GM18519 (cell line): Measurements from ENCODE around the gene POU3F3.

Experiments
- ATAC-seq: cut with Tn5 transposase; IDR thresholded peaks from one replicate; pipeline ENCODE4 v1.9.1; 2021; ENCODE audit warnings: mild to moderate bottlenecking, moderate library complexity; ENCODE audit not compliant: unreplicated experiment, low FRiP score

Gene POU3F3

DNA sequence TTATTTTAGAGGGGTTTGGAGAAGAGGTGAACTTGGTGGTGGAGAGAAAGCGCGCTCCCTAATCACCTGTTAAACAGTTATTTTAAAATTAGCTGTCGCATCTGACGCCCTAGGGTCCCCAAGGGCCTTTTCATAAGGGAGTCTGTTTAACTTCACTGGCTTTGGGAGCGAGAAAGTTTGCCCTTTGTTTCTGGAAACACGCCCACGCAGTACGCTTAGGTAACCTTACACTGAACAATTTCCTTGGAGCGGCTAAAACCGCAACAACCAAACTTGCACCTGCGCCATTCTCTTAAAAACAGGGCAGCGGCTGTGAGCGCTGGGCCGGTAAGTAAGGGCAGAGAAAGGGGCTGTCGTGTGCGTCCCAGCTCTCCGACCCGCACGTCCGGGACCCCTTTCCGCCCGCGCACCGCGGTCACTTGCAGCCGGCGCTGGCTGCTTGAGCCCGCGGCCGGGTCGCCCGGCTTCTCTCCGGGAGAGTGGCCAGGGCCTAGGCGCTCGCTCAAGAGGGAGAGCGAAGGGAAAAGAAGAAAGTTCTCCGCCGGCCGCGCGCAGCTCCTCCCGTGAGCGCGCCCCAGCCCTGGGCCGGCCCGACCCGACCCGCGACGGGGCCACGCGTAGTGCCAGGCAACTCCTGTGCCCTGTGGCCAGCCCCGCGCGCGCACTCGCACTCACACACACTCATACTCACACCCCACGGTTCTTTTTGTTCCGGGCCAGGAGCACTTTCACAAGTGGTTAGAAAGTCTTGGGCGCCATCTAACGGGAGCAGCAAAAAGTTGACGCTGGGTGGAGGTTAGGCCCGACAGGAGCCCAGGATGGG is 19.2 kb downstream of the POU3F3 start:
- peak; percentile 89 for ATAC-seq

DNA sequence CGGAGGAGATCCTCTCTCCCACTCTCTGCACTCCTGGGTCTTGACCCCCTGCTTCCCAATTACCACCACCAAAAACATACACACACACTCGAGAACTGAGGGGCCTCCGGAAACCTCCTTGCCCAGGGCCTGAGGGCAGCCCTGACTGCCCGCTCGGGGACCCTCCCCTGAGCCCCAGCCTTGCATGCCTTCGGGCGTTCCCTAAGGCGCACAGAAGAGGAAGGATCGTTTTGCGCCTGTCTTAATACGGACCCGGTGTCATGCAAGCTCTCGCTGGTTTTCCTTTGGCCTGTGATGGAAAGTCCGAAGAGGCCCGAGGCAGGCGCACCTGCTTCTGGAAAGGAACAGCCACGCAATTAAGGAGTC is 19.8 kb downstream of the POU3F3 start:
- ATAC-seq, result no peak

DNA sequence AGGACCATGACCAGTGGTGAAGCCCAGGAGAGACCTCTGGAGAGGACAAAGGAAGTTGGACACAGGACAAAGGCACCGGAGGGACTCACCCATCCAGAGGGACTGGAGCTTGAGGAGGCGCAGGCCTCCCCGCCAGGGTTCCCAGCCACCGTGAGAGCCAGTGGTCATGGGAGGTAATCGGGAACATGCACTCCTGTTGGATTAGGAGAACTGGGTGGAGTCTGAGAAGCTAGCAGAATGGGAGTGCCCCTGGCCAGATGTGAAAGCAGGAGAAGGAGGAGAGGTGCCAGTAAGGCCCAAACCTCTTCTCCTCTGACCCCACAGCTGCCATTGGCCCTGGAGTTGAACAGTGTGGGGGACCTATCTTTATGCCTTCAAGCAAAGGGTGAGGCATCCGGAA is 20.3 kb downstream of the POU3F3 start:
- no peak for ATAC-seq

DNA sequence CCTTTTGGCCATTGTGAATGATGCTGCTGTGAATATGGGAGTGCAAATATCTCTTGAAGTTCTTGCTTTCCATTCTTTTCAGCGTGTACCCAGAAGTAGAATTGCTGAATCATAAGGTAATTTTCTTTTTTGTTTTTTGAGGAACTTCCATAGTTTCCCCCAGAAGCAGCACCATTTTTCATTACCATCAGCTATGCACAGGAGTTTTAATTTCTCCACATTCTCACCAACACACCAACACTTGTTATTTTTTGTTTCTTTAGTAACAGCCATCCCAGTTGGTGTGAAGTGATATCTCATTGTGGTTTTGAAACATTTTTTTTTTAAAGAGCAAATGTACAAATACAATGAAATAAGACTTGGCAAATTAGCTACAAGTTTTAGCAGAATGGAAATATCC is 21.3 kb downstream of the POU3F3 start:
- no peak for ATAC-seq

DNA sequence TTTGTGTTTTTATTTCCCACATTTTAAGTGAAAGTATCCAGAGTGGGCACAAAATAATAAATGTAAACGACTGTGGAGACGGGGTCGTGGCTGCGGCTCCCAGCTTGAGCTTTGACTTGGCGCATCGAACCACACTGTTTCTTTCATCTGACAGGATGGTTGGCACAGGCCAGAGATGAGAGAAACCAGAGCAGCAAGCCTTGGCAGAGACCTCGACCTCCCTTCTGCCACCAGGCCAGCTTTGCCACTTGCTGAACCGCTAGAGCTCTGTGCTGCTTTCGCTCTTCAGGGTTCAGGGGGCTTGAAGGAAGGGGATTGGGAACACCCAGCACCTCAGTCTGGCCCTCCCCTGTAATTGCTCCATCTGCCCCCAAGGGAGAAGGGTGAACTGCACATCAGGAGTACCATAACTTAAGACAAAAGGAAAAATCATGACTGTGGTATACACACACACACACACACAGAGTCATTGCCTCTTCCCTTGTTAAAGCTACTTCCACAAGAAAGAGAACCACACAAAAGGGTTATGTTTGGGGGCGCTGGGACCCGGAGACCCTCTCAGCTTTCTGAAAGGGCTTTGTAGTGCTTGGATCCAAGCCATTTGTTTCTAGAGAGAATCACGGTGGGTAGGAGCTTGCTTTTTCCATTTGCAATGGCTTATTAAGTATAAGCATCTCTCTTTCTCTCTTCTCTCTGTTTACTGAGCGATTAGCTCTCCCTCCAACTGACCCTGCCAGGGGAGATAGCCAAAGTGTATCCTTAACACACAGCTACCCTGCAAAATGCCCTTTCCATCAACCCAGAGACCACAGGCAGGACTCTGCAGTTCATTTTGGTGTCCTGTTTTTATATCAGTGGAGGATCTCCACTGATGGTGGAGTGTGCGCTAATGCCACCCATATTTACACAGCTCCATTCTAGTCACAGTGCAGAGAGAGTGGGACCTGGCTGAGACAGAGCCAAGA is 23.0 kb downstream of the POU3F3 start:
- ATAC-seq, result no peak

DNA sequence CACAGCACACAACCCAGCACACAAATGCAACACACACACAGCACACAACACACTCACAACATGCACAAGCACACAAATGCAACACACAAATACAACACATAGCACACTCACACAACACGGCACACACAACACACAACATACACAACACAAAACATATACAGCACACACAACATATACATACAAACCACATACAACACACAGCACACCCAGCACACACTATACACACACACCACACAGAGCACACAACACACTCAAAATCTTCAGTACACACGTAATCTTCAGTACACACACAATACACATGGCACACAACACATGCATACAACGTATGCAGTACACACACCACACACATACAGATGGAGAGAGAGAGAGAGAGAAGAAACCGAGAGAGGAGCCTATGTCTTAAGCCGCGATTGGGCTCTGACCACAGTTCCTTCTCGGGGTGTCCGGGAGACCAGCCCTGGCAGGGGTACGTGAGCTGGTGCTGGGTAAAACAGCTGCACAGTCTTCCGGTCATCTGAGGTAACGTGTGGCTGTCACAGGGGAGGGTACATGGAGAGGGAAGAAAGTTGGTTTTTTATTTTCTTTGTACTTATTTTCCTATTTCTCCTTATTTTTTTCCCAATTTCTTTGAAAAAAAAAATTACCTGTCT is 25.1 kb downstream of the POU3F3 start:
- no peak for ATAC-seq

DNA sequence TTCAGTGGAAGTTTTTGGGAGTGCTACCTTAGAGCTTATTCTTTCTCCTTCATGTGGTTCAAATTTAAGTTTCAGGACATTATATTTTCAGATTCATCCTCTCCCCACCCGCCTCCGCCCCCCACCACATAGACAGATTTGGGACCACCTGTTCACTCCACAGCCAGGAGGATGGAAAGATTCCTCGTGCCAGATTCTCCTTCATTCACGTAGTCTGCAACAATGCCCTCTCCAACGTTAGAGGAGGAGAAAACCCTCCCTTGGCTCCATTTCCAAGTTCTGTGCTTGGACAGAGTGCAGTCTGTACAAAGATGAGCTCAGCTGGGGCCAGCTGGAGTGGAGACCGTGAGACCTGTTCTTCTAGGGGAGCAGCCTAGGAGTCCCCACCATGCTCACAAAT is 26.2 kb downstream of the POU3F3 start:
- no peak for ATAC-seq

DNA sequence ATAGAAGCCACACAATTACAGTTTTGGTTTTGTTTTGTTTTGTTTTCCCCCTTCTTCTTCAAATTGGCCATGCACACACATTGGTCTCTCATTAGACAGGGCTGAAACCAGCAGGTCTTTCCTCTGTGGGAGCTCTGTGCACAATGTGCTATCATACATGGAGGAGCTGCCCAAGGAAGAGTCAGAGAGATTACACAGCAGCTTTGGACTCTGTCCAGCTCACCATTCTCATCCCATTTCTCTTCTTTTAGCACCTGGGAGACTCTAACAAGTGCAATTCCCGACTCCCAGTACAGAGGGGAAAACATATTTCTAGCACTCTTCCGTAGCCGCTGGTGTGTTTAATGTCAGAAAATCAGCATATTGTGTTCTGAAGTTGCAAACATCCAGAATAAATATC is 29.4 kb downstream of the POU3F3 start:
- ATAC-seq, result no peak

DNA sequence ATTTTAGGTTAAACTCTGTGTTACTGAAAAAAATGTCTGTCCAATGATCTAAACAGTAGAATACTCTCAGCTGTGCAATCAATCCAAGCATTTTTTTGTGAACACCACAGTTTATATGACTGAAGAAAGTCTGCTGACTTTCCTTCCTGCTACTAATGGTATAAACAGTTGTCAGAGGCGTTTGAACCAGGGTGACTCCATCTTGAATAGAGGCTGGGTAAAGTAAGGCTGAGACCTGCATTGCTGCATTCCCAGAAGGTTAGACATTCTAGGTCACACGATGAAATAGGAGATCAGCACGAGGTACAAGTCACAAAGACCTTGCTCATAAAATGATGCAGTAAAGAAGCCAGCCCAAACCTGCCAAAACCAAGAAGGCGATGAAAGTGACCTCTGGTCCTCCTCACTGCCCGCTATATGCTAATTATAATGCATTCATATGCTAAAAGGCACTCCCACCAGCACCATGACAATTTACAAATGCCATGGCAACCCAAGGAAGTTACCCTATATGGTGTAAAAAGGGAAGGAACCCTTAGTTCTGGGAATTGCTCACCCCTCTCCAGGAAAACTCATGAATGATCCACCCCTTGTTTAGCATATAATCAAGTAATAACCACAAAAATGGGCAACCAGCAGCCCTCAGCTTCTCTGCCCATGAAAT is 31.3 kb downstream of the POU3F3 start:
- ATAC-seq, result no peak

DNA sequence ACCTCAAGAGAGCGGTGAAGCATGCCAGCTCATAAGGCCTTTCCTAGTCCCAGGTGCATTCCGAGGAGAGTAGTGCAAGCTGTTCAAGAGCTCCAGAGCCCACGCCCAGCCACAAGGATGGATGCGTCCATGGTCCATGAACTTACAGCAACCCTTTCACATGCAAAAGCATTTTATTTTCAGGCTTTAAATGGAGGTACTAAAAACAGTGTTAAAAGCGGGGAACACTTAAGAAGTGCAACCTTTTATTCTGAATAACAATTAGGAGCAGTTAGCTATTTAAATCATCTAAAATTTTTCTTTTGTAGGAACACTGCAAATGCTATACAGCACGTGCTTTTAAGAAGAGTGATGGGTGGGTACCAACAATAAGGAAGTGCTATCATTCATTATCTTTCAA is 33.8 kb downstream of the POU3F3 start:
- ATAC-seq, result no peak

DNA sequence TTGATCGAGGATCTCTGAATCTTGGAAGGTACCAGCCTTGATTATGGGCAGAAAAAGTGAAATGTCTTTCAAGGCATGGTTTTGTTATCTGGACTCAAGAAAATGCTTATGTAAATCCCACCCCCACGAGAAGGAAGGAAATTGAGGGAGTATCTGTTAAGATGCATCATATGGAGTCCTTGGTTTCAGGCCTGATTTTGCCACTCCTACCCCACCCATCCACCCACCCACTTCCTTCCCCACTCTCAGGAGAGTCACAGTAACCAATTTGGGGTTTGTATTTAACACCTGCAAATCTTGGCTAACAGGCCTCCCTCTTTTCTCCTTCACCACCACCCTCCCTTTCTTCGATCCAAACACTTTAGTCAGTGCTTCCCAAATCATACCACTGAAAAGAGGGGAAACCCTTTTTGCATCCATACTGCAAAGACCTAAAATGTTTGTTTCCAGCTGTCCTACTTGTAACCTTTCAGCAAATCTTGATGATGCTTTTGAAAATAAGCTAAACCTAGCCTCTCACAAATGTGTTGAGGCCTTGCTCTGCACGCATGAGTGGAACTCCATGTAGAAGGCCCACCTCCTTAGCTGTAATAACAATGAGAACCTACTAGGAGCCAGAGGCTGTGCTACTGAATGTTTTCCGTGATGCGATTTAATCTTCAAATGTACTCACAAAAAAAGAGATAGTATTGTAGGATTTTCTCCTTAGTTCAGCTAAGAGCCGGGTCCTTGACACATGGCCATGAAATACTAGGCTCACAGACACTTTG is 34.8 kb downstream of the POU3F3 start:
- no peak for ATAC-seq

DNA sequence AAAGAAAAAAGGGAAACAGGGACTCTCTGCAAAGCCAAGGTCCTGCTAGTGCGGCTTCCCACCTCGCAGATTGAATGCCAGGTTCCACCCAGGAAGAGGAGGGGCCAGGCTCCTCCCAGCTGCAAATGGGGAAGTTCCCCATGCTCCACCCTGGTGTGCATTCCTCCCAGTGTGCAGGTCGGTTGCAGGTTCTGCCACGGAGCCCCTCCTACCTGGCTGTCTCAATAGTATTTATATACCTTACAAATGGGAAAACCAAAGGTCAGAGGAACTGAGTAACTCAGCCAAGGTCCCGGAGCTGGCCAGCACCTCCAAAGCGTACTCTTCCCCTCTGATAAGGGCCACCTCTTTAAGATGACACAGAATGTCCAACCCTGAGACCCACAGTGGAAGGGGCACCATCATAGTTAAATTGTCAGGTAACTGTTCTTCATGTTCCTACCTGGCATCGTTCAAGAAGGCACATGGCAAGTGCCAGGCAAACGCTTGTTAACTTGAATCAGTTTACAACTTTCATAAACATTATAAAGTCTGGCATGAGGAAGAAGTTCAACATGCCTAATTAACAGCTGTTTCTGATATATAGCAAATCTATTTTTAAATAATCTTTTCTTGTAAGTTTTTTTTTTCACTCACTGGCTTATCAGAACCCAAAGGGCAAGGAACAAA is 35.5 kb downstream of the POU3F3 start:
- no peak for ATAC-seq

DNA sequence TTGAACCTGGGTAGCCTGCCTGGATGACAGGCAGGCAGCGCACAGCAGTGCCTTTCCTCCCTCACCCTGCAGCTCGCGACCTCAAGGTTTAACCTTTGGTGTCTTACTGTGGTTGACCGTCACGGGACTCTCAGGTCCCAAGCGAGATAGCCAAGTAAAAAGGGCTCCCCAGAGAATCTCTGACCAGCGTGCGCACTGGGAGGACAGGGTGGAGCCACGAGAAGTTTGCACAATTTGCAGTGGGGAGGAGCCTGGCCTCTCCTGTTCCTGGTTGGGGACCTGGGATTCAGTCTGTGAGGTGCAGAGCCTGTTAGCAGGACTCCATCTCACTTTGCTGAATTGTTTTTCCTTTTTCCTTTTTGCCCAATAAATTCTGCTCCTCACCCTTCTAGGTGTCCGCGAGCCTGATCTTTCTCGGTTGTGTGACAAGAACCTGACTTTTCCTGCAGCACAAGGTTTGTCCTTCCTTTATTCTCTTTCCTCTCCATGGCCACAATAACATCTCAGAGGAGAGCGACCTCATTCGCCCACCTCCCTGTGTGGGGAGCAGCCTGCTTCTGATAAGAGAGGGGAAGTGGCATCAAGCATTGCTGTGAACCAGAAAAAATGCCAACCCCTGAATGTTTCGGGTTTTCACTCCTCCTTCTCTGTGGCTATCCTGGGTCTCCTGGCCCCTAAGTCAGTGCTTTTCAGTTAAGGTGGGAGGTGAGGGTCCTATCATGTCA is 36.2 kb downstream of the POU3F3 start:
- no peak for ATAC-seq

DNA sequence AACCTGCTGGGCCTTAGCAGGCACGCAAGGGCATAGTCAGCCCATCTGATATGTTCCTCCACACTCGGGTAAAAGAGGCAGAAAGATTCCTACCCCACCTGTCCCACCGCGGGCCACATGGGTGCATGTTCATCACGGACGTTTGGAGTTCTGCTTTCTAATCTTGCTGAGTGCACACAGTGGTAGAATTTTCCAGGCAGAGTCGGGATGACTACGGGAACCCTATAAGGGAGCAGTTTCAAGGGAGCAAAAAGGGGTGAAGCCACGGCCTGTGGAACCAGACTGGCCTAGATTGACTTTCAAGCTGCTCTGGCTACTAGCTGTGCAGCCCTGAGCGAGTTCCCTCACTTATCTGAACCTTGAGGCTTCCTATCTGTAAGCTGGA is 36.8 kb downstream of the POU3F3 start:
- ATAC-seq, result no peak

DNA sequence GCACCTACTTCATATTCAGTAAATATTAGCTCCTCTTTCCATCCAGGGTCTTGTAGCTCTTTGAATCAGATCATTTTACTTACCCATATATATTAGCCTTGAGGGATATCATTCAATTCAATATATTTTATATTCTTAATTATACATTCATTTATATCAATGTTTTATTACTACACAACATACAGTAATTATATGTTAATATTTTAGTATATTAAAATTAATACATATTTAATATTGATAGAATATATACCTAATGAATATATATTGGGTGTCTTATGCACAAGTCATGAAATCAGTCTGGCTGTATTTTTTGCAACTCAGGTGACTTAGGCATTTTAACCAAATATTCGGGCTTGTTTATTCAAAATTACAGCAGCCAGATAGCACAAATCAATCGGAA is 37.2 kb downstream of the POU3F3 start:
- ATAC-seq, result no peak

DNA sequence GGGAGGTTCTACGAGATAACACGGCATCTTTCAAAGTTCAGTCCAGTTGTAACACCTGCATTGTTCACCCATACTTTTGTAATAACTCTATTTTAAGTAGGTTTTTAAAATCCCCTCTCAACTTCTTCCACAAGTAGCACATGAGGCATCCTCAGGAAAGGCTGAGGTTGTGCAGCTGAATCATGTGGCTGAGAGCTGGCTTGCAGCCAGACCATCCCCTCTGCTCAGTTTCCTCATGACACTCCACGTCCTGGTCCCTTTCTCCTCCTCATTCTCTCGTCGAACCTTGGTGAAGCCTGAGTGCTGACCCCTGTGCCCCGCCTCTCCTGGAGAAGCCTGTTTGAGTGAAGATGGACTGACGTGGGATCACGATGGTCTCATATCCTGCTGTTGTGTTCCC is 42.5 kb downstream of the POU3F3 start:
- ATAC-seq, result no peak

DNA sequence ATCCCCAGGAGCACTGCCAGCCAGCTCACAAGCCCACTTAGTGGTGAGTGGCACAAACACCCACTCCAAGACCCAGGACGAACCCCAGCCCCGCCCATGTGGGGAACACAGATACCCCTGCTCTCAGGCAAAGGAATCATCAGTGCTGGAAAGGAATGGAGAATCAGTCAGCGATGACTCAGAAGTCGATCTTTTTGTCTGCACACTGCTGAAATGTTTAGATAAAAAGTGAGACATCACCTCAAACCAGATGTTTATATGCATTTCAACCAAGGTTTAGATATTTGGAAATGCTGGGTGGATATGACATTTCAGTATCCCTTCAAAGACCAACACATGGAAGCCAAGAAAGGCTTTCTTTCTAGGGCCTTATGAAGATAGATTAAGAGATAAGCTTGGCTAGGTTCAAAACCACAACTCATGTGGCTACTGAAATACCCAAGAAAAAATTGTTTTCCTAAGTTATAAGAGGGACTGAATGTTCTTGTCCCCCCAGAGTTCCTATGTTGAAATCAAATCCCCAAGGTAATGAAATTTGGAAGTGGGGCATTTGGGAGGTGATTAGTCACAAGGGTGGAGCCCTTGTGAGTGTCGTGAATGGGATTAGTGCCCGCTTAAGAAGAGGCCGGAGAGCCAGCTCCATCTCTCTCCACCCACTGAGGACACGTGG is 43.7 kb downstream of the POU3F3 start:
- ATAC-seq, result no peak

DNA sequence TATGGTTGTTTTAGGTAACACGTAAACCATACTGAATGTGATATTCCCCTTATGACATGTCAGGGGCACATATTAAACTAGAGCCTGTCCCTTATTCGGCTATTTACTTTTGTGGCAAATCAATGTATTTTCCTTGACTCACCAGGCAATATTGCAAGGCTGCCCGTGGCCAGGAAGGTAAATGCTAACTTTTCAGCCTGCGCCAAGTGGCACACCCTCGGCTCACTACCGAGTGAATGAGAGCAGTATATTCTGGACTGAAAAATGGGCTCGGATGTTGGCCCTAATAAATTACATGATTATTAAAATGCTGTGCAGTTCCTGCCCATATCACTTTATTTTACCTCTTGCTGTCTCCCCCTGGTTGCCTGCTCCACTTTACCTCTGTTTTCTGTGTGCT is 46.7 kb downstream of the POU3F3 start:
- no peak for ATAC-seq
